Renal pelvis (tissue), 4 donors: ENCODE data around the gene SAA4. TPM values are rescaled to one million over a fixed set of nuclear protein-coding genes. Genes with fewer than 3 reads are reported as not detected.
"Not testable (repeated sequence)": the region's sequence is repeated elsewhere in the genome, so short reads cannot be mapped to it uniquely, and the experiment has no call there.

ENCODE experiments used
- DNase-seq: peaks from one replicate; pipeline ENCODE4 v3.0.0-alpha.2; 2013
- polyA plus RNA-seq, 3 donors: library from polyadenylated mRNA; unstranded; fragments of 120-200 nt; gene quantifications; one replicate each; pipeline ENCODE4 v1.2.1, GENCODE V29; 2013; ENCODE audit not compliant: insufficient read length in 3 of 3

Gene SAA4
- polyA plus RNA-seq, 3 donors: not detected

DNA sequence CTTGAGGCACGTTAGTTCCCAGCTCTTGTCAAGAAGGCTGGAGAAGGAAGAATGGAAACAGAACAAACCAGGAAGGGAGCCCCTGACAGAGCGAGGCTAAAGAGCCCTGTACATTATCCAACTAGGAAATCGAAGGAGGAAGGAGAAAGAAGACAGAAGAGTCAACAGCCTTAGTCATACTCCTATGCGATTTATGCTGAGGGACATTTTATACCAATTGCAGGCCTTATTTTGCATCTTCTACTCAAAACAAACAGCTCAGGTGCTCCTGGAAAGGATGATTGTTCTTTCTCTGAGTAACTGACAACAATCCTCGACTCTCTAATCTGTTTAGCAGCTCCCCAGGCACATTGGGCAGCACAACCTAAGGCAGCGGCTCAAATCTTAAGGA lies 10.6 kb upstream of the SAA4 start:
- not testable (repeated sequence) for DNase-seq

DNA sequence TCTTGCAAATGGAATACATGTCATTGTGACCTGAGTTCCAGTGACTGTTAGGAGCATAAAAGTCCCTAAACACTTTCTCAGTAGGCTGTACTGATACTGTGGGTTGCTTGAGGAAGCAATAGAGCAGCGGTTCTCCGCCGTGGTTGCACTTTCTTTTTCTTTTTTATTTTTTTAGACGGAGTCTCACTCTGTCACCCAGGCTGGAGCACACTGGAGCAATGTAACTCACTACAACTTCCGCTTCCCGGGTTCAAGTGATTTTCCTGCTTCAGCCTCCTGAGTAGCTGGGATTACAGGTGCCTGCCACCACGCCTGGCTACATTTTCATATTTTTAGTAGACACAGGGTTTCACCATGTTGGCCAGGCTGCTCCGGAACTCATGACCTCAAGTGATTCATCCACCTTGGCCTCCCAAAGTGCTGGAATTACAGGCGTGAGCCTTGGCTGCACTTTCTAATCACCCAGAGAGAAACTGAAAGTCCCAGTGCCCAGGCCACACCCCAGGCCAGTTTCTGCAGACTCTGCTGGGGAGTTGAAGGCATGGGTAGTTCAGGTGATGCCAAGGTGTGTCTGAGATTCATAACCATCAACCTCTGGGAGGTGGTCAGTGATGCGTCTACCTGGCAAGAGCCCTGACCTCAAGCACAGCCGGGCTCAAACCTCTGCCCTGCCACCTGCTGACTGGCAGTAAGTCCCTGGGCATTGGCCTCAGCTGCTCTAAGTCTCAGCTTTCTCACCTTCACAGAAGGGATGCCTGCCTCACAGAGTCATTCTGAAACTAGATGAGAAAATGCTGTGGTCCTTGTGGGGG lies 10.0 kb upstream of the SAA4 start:
- DNase-seq: not testable (repeated sequence)

DNA sequence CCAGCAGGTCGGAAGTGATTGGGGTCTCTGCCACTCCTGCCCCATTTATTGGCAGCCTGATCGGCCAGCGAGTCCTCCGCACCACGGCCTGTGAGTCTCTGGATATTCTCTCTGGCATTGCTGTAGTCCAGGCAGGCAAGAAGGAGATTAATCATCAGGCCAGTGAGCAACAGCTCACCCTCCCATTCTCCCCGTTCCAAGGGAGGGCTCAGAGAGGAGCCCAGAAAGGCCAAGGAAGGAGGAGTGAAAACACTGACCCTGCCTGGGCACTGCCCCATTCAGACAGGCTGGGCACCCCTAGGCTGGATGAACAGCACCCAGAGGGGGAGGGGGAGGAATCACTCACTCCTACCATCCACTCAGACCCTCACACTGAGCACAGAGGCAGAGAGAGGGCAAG lies 8.8 kb upstream of the SAA4 start:
- DNase-seq: no peak

DNA sequence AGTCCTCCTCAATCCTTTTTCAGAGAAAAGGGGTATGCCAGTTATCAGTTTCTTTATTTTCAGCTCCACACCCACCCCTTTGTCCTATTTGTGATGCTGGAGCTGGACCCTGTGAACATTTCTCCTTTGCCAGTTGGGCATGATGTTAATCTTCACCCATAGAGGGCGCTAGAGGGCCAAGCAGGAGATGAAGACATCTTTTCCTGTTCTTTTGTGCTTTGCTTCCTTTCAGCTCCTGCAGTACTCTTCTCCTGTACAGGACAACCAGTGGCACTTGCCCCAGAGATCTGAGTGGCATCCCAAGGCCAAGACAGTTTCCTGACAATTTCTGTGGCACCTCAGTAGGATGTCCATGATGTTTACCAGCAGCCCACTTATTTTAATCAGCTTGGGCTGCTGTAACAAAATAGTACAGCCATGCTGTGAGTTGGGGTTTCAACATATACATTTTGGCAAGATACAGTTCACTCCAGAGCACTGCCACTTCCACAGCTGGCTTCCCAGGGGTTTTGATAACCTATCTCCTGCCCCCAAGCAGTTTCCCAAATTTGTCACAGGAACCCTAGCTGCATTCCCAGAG lies 7.3 kb upstream of the SAA4 start:
- peak; percentile 33 for DNase-seq

DNA sequence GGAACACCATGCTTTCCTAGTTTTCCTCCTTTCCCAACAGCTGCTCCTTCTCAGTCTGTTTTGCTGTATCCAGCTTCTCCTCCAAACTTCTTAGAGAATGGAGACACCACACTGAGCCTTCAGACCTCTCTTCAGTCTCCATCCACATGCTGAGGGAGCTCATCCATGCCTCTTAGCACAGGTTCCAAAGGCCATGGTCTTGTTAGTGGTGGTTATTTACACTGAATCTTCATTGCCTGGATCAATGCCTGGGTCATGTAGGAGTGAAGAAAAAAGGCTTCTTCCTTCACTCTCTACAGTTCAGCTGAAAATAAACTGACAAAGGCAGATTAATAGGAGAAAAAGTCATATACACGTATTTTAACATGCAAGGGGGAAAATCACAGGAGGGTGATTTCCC lies 3.1 kb upstream of the SAA4 start:
- DNase-seq: no peak

DNA sequence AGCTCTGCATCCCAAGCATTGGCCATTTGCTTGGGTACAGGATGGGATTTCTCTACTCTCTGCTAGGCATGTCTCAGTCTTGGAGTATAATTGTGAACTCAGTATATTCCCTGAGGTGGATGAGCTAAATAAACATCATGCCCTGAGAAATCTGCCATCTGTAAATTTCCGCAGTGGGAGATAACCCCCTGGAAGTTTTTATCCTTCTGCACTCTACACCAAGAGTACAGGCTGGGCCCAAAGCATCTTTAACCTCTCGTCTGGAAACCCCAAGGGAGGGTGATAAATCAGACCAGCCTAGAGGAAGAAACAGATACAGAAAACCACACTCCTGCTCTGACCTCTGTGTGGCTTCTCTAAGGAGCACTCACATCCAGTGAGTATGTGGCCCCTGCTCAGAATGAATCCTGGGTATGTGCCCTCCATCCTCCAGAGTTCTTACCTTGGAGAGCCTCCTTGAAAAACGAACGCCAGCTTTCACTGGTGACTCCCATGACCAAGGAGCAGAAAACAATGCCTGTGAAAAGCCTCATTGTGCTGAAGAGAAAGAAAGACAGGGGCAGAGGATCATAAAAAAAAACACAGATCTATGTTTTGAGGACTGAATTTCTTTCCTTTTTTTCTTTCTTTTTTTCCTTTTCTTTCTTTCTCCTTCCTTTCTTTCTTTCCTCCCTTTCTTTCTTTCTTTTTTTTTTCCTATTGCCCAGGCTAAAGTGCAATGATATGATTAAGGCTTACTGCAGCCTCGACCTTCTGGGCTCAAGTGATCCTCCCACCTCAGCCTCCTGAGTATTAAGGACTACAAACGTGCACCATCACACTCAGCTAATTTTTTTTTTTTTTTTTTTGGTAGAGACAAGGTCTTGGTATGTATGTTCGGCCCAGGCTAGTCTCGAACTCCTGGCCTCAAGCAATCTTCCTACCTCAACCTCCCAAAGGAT lies 938 bp downstream of the SAA4 start:
- DNase-seq: no peak

DNA sequence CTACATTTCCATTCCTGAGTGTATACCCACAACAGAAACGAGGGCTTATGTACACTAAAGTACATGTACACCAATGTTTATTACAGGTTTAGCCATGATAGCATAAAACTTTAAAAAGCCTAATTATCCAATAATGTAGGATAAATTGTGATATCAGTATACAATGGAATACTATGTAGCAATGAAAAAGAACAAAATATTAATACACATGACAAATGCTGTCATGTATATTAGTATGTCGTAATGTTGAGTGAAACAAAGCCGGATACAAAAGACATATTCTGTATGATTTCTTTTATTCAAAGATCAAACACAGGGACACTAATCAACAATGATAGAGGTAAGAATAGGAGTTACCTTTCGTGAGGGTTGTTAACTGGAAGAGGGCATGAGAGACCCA lies 2.7 kb downstream of the SAA4 start:
- DNase-seq: no peak

DNA sequence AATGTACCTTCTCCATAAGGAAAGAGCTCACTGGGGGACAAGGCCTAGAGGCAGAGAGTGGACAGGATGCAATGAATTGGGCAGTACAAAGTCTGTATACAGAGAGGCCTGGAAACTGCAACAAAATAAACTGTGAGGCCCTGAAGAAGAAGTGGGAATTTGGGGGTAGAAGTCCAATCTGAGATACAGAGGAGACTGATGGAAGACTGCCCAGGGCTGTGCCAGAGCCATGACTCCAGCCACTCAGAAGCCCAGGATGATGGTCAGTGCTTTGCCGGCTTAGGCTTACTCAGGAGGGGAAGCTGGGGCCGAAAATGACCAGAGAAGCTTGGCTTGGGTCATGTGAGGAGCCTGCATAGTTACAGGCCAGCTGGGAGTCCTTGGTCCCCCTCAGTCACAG lies 5.7 kb downstream of the SAA4 start:
- DNase-seq: no peak

DNA sequence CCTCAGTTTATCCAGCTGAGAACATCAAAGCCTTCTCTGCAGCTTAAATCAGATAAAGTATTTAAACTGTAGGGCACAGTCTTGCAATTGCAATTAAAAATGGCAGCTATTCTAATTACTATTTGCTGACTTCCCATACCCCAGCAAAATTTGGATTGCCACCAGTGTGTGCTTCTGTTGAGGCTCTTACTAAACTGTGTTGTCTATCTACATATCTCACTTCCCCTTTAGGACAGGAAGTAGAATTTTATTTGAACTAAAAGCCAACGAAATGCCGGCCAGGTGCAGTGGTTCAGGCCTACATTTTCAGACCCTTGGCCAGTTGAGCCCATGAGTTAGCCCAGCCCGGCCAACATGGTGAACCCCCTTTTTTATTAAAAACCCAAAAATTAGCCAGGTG lies 7.1 kb downstream of the SAA4 start:
- DNase-seq: no peak

DNA sequence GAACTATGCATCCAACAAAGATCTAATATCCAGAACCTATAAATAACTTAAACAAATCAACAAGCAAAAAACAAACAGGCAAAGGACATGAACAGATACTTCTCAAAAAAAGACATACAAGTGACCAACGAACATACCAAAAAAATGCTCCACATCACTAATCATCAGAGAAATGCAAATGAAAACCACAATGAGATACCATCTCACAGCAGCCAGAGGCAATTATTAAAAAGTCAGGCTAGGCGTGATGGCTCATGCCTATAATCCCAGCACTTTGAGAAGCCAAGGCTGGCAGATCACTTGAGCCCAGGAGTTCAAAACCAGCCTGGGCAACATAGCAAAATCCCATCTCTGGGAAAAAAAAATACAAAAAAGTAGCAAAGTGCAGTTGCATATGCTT lies 10.7 kb downstream of the SAA4 start:
- DNase-seq: no peak

DNA sequence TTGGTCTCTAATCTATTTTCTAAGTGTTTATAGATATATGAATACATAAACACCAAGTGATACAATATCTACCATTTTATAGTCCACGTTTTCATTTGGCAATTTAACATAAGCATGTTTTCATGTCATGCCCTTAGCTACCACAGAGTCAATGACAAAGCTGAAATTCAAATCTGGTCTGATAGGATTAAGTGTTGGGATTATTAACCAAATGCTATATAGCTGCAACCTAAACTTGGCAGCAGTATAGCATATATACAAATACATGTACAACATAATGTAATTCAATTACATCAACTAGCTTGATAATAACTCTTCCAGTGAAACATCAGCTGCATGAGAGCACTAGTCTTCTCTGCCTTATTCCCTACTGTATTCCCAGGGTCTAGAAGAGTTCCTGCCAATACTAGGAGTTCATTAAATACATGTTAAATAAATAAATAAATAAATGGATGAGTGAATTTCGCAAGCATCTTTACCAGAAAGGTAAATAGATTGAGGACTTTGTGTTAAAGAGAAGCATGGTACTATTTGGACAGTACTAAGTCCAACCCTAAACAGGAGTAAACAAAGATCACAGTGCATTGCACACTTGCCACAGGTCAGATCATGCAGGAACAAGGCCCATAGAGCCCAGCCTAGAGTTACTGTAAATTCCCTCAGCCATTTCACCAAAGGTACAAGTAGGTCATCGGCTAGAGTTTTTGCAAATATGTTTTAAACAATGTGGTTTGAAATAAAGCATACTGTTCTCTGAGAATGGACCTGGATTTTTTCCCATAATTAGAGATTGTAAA lies 12.8 kb downstream of the SAA4 start:
- no peak for DNase-seq

DNA sequence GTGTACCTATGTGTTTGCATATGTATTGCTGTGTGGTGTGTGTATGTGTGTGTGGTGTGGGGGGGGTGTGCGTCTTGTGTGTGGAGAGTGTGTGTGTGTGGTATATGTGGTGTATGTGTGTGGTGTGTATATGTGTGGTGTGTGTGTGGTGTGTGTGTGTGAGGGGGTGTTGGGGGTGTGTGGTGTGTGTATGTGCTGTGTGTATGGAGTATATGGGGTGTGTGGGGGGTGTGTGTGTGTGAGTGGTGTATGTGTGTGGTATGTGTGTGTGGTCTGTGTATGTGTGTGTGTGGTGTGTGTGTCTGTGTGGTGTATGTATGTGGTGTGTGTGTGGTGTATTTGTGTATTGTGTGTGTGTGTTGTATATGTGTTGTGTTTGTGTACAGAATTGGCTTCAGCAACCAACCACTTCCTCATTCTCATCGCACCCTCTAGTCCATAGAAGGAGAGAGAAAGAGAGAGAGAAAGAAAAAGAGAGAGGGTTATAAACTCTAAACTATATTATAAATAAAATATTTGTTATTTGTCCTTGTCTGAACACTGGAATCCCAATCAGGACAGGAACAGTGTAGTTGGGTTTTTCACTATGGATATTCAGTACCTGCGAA lies 13.7 kb downstream of the SAA4 start:
- no peak for DNase-seq

DNA sequence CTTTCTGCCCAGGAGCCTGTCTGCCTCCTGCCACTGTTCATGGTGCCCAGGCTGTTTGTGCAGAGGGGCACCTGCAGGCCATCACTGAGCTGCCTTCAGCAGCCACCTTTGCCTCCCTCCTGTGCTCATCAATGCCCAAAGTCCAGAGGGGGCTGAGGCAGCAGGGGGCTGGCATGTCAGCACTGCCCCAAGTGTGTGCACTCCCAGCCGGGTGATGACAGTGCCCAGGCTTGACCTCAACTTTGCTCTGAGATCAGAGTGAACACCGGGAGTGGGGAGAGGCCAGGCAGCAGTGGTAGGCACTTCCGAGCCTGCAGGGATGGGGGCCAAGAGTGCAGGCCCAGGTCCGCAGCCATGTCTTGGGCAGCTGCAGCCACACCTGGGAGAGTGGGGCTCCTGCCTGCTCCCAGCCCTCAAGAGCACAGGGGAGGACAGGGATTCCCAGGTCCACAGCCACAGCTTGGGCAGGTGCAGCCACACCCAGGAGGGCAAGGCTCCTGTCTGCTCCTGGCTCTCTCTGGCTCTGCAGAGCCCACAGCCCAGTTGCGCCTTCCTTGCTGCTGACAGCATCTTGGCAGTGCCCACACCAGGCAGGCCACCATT lies 15.2 kb downstream of the SAA4 start:
- no peak for DNase-seq

DNA sequence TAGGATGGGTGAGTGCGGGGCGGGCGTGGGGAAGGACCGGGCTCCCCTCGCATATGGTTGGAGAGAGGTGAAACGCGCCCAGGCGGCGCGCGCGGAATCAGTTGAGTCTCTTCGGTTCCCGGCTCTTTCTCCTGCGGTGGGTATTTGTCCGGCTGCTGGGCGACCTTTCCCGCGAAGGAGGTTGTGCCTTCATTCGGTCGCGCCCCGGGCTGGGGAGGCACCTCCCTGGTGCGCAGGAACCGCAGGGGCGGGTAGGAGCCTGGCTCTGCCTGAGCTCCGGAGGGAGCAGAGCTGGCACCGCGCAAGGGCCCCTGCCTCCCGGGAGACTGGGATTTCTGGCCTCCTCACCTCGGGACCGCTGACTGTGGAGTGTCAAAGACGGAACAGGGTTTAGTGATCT lies 27.5 kb downstream of the SAA4 start:
- DNase-seq: no peak

DNA sequence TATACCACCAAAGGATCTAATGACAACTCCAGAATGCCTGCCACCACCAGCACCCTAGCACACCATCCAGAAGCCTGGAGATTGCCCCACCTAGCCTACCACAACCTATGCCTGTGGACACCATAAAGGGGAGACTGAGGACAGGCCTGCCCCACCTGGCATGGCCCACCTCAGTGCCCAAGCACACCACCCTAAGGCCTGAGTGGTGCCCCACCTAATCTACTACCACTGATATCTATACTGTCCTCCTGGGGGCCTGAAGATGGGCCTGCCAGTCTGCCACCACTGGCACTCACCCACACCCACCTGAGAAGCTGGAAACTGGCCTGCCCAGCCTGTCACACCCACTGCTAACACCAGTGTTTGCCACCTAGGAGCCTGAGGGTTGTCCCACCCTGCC lies 31.8 kb downstream of the SAA4 start:
- DNase-seq: no peak

DNA sequence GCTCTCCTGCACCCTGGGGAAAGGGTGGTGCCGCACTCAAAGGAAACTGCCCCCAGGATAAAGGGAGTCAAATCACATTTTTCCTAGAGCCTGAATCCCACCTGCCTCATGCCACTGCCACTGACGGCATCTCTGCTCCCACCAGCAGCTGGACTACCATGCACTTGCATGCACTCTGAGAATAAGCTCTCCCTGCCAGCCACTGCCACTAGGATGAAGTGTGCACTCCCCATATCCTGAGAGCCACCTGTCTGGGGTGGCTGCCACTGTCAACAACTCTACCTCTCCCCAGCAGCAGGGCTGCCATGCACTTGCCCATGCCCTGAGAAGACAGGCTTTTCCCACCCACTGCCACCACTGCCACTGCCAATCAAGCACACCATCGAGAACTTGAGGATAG lies 32.4 kb downstream of the SAA4 start:
- no peak for DNase-seq

DNA sequence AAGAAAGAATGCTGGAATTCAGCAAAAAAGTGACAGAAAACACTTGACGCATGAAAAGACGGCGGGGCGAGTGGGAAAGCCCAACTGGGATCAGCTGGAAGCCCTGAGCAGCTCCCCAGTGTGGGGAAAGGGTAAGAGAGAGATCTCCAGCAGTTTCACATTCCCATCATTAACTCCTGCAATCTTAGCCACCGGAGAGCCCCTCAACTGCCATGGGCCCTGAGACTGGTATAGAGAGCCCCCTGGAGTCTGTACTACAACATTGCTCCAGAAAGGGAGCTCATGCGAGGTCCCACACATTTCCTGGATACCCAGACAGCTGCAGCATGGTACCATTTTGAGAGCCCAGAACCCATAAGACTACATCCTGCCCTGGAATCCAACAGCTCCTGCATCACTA lies 32.9 kb downstream of the SAA4 start:
- DNase-seq: no peak

DNA sequence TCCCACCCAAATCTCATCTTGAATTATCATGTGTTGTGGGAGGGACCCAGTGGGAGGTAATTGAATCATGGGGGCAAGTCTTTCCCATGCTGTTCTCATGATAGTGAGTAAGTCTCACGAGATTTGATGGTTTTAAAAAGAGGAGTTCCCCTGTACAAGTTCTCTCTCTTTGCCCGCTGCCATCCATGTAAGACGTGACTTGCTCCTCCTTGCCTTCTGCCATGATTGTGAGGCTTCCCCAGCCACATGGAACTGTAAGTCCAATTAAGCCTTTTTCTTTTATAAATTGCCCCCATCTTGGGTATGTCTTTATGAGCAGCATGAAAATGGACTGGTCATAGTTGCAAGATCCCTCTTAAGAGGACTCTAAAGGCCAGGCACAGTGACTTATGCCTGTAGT lies 38.9 kb downstream of the SAA4 start:
- not testable (repeated sequence) for DNase-seq

DNA sequence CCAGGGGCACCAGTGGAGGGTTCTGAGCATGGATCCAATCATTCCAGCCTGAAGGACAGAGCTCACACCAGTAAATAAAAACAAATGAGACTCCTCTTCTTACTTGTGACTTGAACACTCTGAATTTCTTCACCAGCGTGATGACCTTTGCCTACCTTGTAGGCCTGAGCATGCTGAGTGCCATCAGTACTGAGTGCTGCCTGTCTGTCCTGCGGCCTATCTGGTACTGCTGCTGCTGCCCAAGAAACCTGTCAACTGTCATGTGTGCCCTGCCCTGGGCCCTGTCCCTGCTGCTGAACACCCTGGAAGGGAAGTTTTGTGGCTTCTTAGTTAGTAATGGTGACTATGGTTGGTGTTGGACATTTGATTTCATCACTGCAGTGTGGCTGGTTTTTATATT lies 40.1 kb downstream of the SAA4 start:
- DNase-seq: no peak

DNA sequence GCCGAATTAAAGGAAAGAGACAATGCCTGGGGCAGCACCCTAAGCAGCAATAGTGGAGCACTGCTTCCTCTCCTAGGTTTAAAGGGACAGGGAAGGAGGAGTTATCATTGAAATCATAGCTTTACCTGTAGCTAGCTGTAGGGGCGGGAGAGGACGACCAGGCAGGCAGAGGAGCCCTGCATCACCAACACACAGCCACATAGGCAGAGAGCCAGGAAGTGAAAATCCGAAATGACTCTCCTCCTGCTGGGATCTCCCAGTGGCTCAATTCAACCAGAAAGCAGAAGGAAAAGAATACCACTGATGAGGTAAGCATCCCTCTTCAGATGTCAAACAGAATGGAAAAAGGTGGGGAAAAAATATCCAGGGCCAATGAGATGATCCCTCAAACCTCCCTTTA lies 43.6 kb downstream of the SAA4 start:
- DNase-seq: no peak

DNA sequence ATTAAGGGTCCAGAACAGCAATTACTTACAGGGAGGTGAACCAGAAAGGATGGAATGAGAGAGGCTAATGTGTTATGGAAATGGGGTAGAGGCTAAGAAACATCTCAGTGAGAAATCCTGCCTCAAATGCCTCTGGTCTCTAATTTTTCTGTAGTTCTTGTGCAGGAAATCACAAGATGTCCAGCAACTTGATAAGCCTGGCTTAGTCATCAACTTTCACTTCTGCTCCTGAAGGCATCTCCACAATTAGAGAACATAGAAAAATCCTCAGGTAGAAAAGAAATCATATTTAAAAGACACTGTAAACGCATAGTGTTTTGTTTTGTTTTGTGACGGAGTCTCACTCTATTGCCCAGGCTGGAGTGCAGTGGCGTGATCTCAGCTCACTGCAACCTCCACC lies 45.2 kb downstream of the SAA4 start:
- no peak for DNase-seq
